ENCODE data around the gene CFAP97D2. TPM values are rescaled to one million over a fixed set of nuclear protein-coding genes. Genes with fewer than 3 reads are reported as not detected.

The CFAP97D2 gene
- not detected in 2 replicates for total RNA-seq (ENCODE audit: low replicate concordance)

DNA sequence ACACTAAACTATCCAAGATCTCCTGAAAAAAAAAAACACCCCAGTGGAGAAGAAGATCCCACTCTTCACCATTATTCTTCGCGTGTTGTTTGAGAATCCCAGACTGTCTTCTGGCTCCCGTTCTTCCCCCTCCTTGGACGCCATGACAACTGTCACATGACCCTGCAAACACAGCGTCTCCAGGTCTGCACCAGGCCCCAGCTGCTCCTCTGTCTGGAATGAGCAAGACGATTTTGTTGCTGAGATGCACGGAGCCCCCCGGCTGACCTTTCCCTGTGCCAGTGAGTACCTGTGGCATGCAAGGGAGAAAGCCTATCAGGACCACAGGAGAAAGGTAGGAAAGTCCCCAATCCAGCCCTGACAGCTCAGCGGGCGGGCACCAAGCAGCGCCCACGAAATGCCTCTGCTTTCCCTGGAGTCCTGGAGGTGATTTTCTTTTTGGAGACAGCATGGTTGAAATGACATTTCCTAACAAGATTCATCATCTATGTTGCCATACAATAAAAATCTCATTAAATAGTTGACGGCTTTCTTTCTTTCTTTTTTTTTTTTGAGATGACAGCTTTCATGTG lies at the start of gene CFAP97D2:
Gene CFAP97D2 (plus strand): TSS at position 171 of the 572 bp plus-strand sequence. CDS start 74 bp downstream, at position 245.
- TF ChIP-seq, protein P1, sequence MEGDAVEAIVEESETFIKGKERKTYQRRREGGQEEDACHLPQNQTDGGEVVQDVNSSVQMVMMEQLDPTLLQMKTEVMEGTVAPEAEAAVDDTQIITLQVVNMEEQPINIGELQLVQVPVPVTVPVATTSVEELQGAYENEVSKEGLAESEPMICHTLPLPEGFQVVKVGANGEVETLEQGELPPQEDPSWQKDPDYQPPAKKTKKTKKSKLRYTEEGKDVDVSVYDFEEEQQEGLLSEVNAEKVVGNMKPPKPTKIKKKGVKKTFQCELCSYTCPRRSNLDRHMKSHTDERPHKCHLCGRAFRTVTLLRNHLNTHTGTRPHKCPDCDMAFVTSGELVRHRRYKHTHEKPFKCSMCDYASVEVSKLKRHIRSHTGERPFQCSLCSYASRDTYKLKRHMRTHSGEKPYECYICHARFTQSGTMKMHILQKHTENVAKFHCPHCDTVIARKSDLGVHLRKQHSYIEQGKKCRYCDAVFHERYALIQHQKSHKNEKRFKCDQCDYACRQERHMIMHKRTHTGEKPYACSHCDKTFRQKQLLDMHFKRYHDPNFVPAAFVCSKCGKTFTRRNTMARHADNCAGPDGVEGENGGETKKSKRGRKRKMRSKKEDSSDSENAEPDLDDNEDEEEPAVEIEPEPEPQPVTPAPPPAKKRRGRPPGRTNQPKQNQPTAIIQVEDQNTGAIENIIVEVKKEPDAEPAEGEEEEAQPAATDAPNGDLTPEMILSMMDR (IDR thresholded peaks at IDR 0.05; ENCODE audit: insufficient read depth, low read length): no peak
- no peak for DNase-seq (ENCODE audit: low read depth)

DNA sequence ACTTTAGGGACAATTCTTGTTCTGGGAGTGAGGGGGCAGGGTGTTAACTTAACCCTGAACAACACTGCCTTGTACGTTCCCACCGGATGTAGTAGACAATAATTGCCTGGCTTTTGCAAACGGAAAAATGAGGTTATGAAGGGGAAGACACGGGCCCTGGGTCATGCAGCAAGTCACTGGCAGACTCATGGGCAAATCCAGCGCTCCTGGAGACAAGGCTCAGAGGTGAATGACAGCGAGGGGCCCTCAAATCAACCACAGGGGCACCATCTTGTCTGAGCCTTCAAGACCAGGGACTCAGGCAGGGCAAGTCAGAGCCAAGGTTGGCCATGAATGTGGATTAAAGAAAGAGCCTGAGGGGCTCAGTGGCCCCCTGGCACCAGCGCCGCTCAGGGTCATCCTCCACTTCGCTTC lies 49.4 kb upstream of the CFAP97D2 start:
- DNase-seq (ENCODE audit: low read depth): no peak
- TF ChIP-seq, protein P1 (IDR thresholded peaks at IDR 0.05; ENCODE audit: insufficient read depth, low read length): no peak
- peak overlapping the region; percentile 95 for H3K4me3 ChIP-seq (ENCODE audit: low read depth, low read length)

More for the DNA sequence above, at the start of gene CFAP97D2:
- H3K4me3 ChIP-seq (ENCODE audit: low read depth, low read length): no peak within 1 kb of the TSS

DNA sequence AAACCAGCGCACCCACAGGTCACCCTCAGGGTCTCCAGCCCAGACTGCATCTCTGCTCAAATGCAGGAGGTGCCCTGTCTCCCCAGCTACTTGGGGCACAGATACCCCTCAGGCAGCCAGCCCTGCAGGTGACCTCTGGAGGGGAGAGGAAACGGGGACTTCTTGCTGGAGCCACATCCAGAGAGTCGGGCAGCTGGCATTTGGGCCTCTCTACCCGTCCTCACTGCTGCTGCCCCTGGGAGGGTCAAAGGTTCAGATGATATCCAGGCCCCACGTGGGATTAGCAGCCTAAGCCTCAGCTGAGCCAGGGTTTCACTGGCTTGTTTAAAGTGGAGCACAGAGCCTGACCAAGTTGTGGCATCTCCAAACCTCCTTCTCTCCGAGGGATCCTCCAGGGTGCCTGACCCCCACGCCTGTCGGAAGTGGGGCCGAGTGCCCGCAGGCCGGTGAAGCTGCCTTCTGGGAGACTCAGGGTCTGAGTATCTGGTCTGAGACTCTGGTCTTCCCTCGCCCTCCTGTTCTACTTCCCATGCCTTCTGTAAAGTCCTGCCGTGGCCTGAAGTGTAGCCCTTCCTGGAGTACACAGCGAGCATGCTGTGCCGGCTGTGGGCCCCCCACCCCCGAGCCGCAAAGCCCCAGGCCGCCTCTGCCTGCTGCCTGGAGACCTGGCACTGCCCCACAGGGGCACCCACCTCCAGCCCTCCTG lies 48.8 kb upstream of the CFAP97D2 start:
- H3K4me3 ChIP-seq (ENCODE audit: low read depth, low read length): peak overlapping the region; percentile 95
- TF ChIP-seq, protein P1 (IDR thresholded peaks at IDR 0.05; ENCODE audit: insufficient read depth, low read length): no peak
- no peak for DNase-seq (ENCODE audit: low read depth)

DNA sequence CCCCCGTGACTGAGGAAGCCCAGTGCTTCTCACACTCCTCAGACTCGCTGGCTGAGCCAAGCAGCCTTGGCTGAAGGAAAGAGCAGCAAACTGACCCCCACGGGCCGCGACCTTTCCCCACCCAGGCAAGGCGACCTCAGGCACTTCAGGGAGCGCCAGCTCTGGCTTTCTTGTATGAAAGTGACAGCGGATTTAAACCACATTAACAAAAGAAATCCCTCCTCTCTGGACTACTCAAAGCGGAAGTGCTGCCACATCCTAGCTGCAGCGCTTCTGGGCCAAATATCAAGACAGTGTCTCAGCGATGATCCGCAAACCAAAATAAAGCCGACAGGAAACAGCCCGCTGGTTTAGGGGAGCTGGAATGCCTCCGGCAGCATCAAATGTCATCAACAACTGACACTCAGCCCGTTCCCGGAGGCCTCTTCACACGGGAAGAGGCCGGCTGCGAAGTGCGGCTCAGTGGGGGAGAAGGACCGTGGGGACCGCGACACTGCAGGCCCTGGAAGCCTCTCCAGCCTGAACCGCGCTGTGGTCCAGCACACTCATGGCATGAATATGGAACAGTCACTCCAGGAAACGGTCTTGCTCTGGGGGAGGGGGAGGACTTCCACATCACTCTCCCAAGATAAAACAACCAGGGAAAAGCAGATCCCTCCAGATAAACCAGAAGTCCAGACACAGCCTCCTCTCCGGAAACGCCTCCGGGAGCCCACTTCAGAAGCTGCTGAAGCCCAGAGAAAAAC lies 48.0 kb upstream of the CFAP97D2 start:
- H3K4me3 ChIP-seq (ENCODE audit: low read depth, low read length): peak overlapping the region; percentile 95
- TF ChIP-seq, protein P1 (IDR thresholded peaks at IDR 0.05; ENCODE audit: insufficient read depth, low read length): no peak

DNA sequence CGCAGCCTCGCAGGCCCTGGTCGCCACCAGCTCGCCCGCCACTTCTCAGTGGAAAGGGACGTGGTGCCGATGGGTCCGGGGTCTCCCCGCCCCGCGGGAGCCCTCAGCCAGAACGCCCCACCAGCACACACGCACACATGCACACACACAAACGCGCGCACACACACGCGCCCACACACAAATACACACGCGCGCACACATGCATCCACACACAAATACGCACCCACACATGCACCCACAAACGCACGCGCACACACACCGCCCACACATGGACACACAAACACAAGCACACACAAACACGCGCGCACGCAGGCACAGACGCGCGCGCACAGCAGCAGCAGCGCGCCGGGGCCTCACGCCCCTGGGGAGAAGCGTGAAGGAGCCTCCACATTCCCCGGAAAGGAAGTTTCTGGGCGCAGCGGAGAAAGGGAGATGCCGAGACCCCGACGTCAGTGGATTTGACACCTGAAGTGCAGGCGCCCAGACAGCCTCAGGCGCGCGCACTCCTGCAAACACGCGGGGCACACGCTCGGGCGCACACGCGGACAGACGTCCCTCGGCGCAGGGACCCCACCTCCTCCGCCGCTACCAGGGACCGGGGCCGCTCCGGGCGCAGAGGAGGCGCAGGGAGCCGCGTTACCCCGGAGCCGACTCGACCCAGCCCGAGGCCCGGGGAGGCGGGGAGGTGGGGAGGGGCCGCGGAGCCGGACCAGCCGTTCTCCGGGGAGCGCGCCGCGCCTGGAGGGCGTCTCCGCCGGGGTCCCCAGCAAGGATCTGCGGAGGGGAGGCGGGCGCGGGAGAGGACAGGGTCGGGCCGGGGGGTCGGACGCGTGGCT lies 47.3 kb upstream of the CFAP97D2 start:
- TF ChIP-seq, protein P1 (IDR thresholded peaks at IDR 0.05; ENCODE audit: insufficient read depth, low read length): no peak
- DNase-seq (ENCODE audit: low read depth): peak; percentile 35
- peak overlapping the region; percentile 95 for H3K4me3 ChIP-seq (ENCODE audit: low read depth, low read length)

More for the DNA sequence above, 48.0 kb upstream of the CFAP97D2 start:
- peak; percentile 80 for DNase-seq (ENCODE audit: low read depth)

All from fibroblast of the aortic adventitia (primary cell).